Fibroblast of pulmonary artery (primary cell): Measurements from ENCODE around the gene ADGRL3.

Source experiments
- DNase-seq: peaks from one replicate; pipeline ENCODE4 v3.0.0-alpha.2; 2010; ENCODE audit warnings: low read depth
- H3K4me3 ChIP-seq: replicated peaks from 2 replicates; pipeline ENCODE4 v1.5.1; 2011; ENCODE audit warnings: low read depth, mild to moderate bottlenecking, control low read depth, low read length, moderate library complexity
- TF ChIP-seq, protein P1 (sequence below): IDR thresholded peaks from 2 replicates; pipeline ENCODE4 v1.5.1; 2011; ENCODE audit warnings: mild to moderate bottlenecking, control low read depth, low read length, inconsistent platforms; ENCODE audit errors: missing control alignments

Gene ADGRL3

GRCh38 chr4:62053974-62054373 is 853.8 kb downstream of the ADGRL3 start:
- TF ChIP-seq, protein P1, sequence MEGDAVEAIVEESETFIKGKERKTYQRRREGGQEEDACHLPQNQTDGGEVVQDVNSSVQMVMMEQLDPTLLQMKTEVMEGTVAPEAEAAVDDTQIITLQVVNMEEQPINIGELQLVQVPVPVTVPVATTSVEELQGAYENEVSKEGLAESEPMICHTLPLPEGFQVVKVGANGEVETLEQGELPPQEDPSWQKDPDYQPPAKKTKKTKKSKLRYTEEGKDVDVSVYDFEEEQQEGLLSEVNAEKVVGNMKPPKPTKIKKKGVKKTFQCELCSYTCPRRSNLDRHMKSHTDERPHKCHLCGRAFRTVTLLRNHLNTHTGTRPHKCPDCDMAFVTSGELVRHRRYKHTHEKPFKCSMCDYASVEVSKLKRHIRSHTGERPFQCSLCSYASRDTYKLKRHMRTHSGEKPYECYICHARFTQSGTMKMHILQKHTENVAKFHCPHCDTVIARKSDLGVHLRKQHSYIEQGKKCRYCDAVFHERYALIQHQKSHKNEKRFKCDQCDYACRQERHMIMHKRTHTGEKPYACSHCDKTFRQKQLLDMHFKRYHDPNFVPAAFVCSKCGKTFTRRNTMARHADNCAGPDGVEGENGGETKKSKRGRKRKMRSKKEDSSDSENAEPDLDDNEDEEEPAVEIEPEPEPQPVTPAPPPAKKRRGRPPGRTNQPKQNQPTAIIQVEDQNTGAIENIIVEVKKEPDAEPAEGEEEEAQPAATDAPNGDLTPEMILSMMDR: no peak
- DNase-seq: no peak
- no peak overlapping the region for H3K4me3 ChIP-seq

GRCh38 chr4:62057031-62057430 is 856.9 kb downstream of the ADGRL3 start:
- no peak for DNase-seq
- TF ChIP-seq, protein P1: no peak
- H3K4me3 ChIP-seq: no peak overlapping the region

GRCh38 chr4:62058571-62058970 is 858.4 kb downstream of the ADGRL3 start:
- TF ChIP-seq, protein P1: no peak
- no peak for DNase-seq
- H3K4me3 ChIP-seq: no peak overlapping the region

- TF ChIP-seq, protein P1: no peak
Observed at GRCh38 chr4:62070291-62070852, 870.2 kb downstream of the ADGRL3 start.

DNA sequence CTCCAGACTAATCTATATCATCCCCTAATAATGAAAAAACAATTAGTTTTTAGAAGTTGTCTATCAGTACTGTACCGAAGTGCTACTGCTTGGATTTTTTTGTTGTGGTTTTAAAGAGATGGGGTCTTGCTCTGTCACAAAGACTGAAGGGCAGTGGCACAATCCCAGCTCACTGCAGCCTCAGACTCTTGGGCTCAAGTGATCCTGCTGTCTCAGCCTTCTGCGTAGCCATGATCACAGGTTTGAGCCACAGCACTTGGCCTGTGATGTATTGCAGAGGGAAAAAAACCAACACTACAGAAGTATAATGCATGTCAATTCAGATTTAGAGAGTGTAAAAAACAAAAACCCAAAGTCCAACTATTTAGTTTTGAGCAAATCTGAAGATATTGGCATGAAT is 875.0 kb downstream of the ADGRL3 start:
- no peak overlapping the region for H3K4me3 ChIP-seq
- DNase-seq: no peak
- TF ChIP-seq, protein P1: no peak

More at GRCh38 chr4:62070291-62070852, 870.2 kb downstream of the ADGRL3 start:
- no peak for DNase-seq
- H3K4me3 ChIP-seq: no peak overlapping the region

DNA sequence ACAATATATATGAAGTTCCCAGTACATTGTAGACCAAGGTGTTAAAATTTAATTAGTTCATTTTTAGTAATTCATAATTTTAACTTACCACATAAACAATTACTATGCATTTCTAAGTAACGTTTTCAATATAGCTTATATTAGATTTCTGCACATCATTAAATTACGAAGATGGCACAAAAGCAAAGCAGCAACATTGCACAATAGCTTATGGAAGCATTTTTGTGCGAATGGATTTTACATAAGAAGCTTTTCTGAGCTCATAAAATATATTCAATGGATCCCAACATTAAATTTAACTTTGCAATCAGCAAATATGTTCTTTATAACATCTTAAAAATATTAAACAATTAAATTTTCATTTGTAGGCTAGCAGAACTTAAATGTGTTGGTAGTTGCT is 875.4 kb downstream of the ADGRL3 start:
- no peak for DNase-seq
- TF ChIP-seq, protein P1: no peak
- no peak overlapping the region for H3K4me3 ChIP-seq

DNA sequence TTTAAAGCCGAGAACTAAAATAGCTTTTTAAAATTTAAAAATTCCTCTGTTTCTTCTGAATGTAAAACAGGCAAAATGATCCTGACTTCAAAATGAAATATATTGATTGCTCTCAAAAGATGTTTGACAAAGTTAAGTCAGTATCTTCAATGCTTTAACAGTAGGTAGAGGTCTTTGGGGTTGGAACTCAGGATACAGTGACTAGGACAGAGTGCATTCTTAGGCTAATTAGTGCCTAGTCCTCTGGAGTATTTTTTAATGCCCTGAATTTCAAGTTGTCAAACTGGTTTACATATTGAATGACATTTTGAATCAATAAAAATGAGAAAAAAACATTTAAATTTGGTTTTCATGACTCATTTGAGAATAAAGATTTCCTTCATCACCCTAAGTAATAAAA is 877.3 kb downstream of the ADGRL3 start:
- H3K4me3 ChIP-seq: no peak overlapping the region
- DNase-seq: no peak
- TF ChIP-seq, protein P1: no peak
